IMR-90 (cell line): ENCODE results near the gene NCKAP5L. TPM values are rescaled to one million over a fixed set of nuclear protein-coding genes. Genes with fewer than 3 reads are reported as not detected.

Experiments used
- ATAC-seq: fragments of 200-7000 bp; cut with Tn5 transposase; 2 replicates; pipeline ENCODE4 v1.9.1; 2020; ENCODE audit warnings: low read depth, mild to moderate bottlenecking, moderate library complexity
- BruUV-seq: library from RNA; stranded (reverse); fragments of 400-500 nt; replicated peaks from 2 replicates; lab custom pipeline; 2021; lab: Mats Ljungman, UMichigan
- CTCF ChIA-PET: fragments of 300-600 bp; formaldehyde crosslinking; extraction: SDS; loops from one replicate; lab custom pipeline; 2021; ENCODE audit warnings: antibody characterized with exemption; lab: Yijun Ruan, JAX
- POLR2A ChIA-PET: fragments of 300-600 bp; sonication (Branson Sonifier 250); formaldehyde crosslinking; loops from one replicate; lab custom pipeline; 2022; ENCODE audit warnings: antibody characterized with exemption; ENCODE audit not compliant: unreplicated experiment; lab: Charles Lee
- DNase-seq: peaks from one replicate; pipeline ENCODE4 v3.0.0; 2013
- H2AFZ ChIP-seq: replicated peaks from 2 replicates; pipeline ENCODE3; 2013; ENCODE audit warnings: low read length, mild to moderate bottlenecking; ENCODE audit not compliant: poor library complexity
- H2AK5ac ChIP-seq: 2 replicates; pipeline ENCODE4 v1.6.1; 2013; ENCODE audit warnings: low read depth, low read length, inconsistent platforms
- H2AK9ac ChIP-seq: replicated peaks from 2 replicates; pipeline ENCODE3; 2013; ENCODE audit warnings: mild to moderate bottlenecking, low read depth, low read length, moderate library complexity; ENCODE audit not compliant: poor library complexity
- H2BK120ac ChIP-seq: 2 replicates; pipeline ENCODE4 v1.6.1; 2013; ENCODE audit warnings: low read depth, low read length, inconsistent platforms
- H2BK15ac ChIP-seq: 3 replicates; pipeline ENCODE4 v1.6.1; 2013; ENCODE audit warnings: low read depth, low read length, inconsistent platforms
- H2BK20ac ChIP-seq: 2 replicates; pipeline ENCODE4 v1.6.1; 2013; ENCODE audit warnings: low read depth, mild to moderate bottlenecking, inconsistent platforms, low read length, moderate library complexity
- H2BK5ac ChIP-seq: 2 replicates; pipeline ENCODE4 v1.6.1; 2013; ENCODE audit warnings: mild to moderate bottlenecking, low read depth, low read length, inconsistent platforms; ENCODE audit not compliant: poor library complexity, severe bottlenecking
- H3K14ac ChIP-seq: replicated peaks from 2 replicates; pipeline ENCODE4 v1.6.1; 2013; ENCODE audit warnings: low read depth, low read length, inconsistent platforms
- H3K18ac ChIP-seq: 2 replicates; pipeline ENCODE4 v1.6.1; 2013; ENCODE audit warnings: low read depth, low read length, control low read depth
- H3K23ac ChIP-seq: 2 replicates; pipeline ENCODE4 v1.6.1; 2013; ENCODE audit warnings: low read depth, low read length, inconsistent platforms
- H3K27ac ChIP-seq: 2 replicates; pipeline ENCODE4 v1.5.1; 2013; ENCODE audit warnings: mild to moderate bottlenecking, control low read depth, low read length; ENCODE audit not compliant: insufficient read depth
- H3K27me3 ChIP-seq: 2 replicates; pipeline ENCODE4 v1.6.1; 2013; ENCODE audit warnings: low read length; ENCODE audit not compliant: control insufficient read depth, insufficient read depth
- H3K36me3 ChIP-seq: 2 replicates; pipeline ENCODE4 v1.6.1; 2013; ENCODE audit warnings: low read length, mixed read lengths; ENCODE audit not compliant: control insufficient read depth, insufficient read depth
- H3K4ac ChIP-seq: 2 replicates; pipeline ENCODE4 v1.6.1; 2013; ENCODE audit warnings: low read depth, low read length, inconsistent platforms
- H3K4me1 ChIP-seq: 2 replicates; pipeline ENCODE4 v1.6.1; 2013; ENCODE audit warnings: low read length, mixed read lengths; ENCODE audit not compliant: control insufficient read depth, insufficient read depth
- H3K4me2 ChIP-seq: 2 replicates; pipeline ENCODE4 v1.6.1; 2013; ENCODE audit warnings: low read depth, mild to moderate bottlenecking, control low read depth, low read length, moderate library complexity
- H3K4me3 ChIP-seq: 2 replicates; pipeline ENCODE4 v1.5.1; 2013; ENCODE audit warnings: low read depth, mild to moderate bottlenecking, control low read depth, low read length, moderate library complexity; ENCODE audit not compliant: insufficient read depth
- H3K56ac ChIP-seq: 2 replicates; pipeline ENCODE4 v1.6.1; 2013; ENCODE audit warnings: low read length, inconsistent platforms; ENCODE audit not compliant: insufficient read depth; ENCODE audit errors: extremely low read depth
- H3K79me1 ChIP-seq, 2 experiments: 2 replicates each; pipeline ENCODE4 v1.6.1; 2013; ENCODE audit warnings: low read length in 2 of 2, inconsistent platforms in 1 of 2, low read depth in 1 of 2
- H3K9ac ChIP-seq: 2 replicates; pipeline ENCODE4 v1.6.1; 2013; ENCODE audit warnings: low read depth, low read length, control low read depth
- H3K9me1 ChIP-seq: 2 replicates; pipeline ENCODE4 v1.6.1; 2013; ENCODE audit warnings: low read length, inconsistent platforms; ENCODE audit not compliant: insufficient read depth
- H3K9me3 ChIP-seq: 2 replicates; pipeline ENCODE4 v1.6.1; 2013; ENCODE audit warnings: low read length; ENCODE audit not compliant: control insufficient read depth, insufficient read depth
- H4K20me1 ChIP-seq: 2 replicates; pipeline ENCODE4 v1.6.1; 2013; ENCODE audit warnings: low read length, inconsistent platforms; ENCODE audit not compliant: insufficient read depth
- H4K5ac ChIP-seq: 2 replicates; pipeline ENCODE4 v1.6.1; 2013; ENCODE audit warnings: mild to moderate bottlenecking, low read depth, low read length, control low read depth
- H4K8ac ChIP-seq, 2 experiments: 2 replicates each; pipeline ENCODE4 v1.6.1; 2013; ENCODE audit warnings: low read depth in 2 of 2, low read length in 2 of 2, control low read depth in 1 of 2, inconsistent platforms in 1 of 2
- H4K91ac ChIP-seq: 2 replicates; pipeline ENCODE4 v1.6.1; 2013; ENCODE audit warnings: low read depth, low read length, inconsistent platforms; ENCODE audit not compliant: insufficient read depth
- BHLHE40 ChIP-seq: fragments of 150-350 bp; IDR thresholded peaks from 2 replicates; pipeline ENCODE4 v1.6.1; 2016; ENCODE audit warnings: mild to moderate bottlenecking, low read depth, low read length
- CEBPB ChIP-seq: IDR thresholded peaks from 2 replicates; pipeline ENCODE4 v1.6.1; 2012; ENCODE audit warnings: low read depth, low read length, improper control_type of control experiment
- CHD1 ChIP-seq: IDR thresholded peaks from 2 replicates; pipeline ENCODE4 v1.6.1; 2012; ENCODE audit warnings: low read depth, low read length, improper control_type of control experiment
- FOS ChIP-seq: fragments of 150-350 bp; IDR thresholded peaks from 2 replicates; pipeline ENCODE4 v1.6.1; 2016; ENCODE audit warnings: low read depth, low read length
- MAFK ChIP-seq: IDR thresholded peaks from 2 replicates; pipeline ENCODE4 v1.6.1; 2012; ENCODE audit warnings: low read depth, low read length, improper control_type of control experiment
- MAZ ChIP-seq: IDR thresholded peaks from 2 replicates; pipeline ENCODE4 v1.6.1; 2012; ENCODE audit warnings: low read depth, mild to moderate bottlenecking, low read length, improper control_type of control experiment, moderate library complexity, borderline replicate concordance
- NFE2L2 ChIP-seq: fragments of 150-350 bp; IDR thresholded peaks from 2 replicates; pipeline ENCODE4 v1.6.1; 2016; ENCODE audit warnings: low read depth, mild to moderate bottlenecking, low read length
- POLR2A ChIP-seq: IDR thresholded peaks from 2 replicates; pipeline ENCODE4 v1.6.1; 2012; ENCODE audit warnings: mild to moderate bottlenecking, low read depth, low read length
- RAD21 ChIP-seq: IDR thresholded peaks from 2 replicates; pipeline ENCODE4 v1.6.1; 2012; ENCODE audit warnings: low read length, improper control_type of control experiment
- RFX5 ChIP-seq: IDR thresholded peaks from 2 replicates; pipeline ENCODE4 v1.8.0; 2012; ENCODE audit warnings: low read depth, mild to moderate bottlenecking, low read length, moderate library complexity
- SMC3 ChIP-seq: fragments of 150-350 bp; IDR thresholded peaks from 2 replicates; pipeline ENCODE4 v1.6.1; 2016; ENCODE audit warnings: low read depth, mild to moderate bottlenecking, antibody characterized with exemption, low read length, moderate library complexity
- WGBS, 2 experiments: methylation state at CpG; one replicate each; pipeline versions ENCODE4 v1.1.5 to v1.1.7; 2013; ENCODE audit warnings: missing lambda C conversion rate in 2 of 2; ENCODE audit not compliant: insufficient read length in 1 of 2; ENCODE audit errors: extremely low coverage in 2 of 2; 5-methylcytosine and 5-hydroxymethylcytosine counted together
- dilution Hi-C: fragments of 300-500 bp; cut with HindIII; formaldehyde crosslinking; loops from one replicate; pipeline ENCODE4 v1.14.3; 2018; ENCODE audit warnings: low sequenced_read_pairs; ENCODE audit not compliant: unreplicated experiment
- in situ Hi-C: fragments of 300-500 bp; cut with MboI; formaldehyde crosslinking; loops from 3 replicates; pipeline ENCODE4 v1.14.3; 2019; ENCODE audit warnings: low sequenced_read_pairs, inconsistent platforms, mixed read lengths
- intact Hi-C: fragments of 100-400 bp; cut with micrococcal nuclease; formaldehyde crosslinking; loops from 2 replicates; pipeline ENCODE4 v1.10.0; 2022
- polyA plus RNA-seq, 3 experiments: library from polyadenylated mRNA; depleted of rRNA; stranded (reverse); fragments of >200 nt; gene quantifications; 2 replicates each; pipeline ENCODE4 v1.2.3, GENCODE V29; 2012; ENCODE audit warnings: low replicate concordance in 1 of 3
- total RNA-seq: library from RNA; depleted of rRNA; stranded (reverse); fragments of >200 nt; gene quantifications from 2 replicates; pipeline ENCODE4 v1.2.3, GENCODE V29; 2012
- TF ChIP-seq, protein P1 (sequence below): conservative IDR thresholded peaks from 2 replicates; pipeline ENCODE4 v1.5.1; 2012; ENCODE audit warnings: mild to moderate bottlenecking, low read depth, low read length, improper control_type of control experiment
- TF ChIP-seq, protein P2 (sequence below): fragments of 150-350 bp; IDR thresholded peaks from 2 replicates; pipeline ENCODE4 v1.6.1; 2017; ENCODE audit warnings: mild to moderate bottlenecking, antibody characterized with exemption, low read length, low read depth

NCKAP5L gene
- total and polyA plus RNA-seq, 2 of the 4 experiments (the other 2 are of a cell fraction), result 6.1 to 14.4 TPM

DNA sequence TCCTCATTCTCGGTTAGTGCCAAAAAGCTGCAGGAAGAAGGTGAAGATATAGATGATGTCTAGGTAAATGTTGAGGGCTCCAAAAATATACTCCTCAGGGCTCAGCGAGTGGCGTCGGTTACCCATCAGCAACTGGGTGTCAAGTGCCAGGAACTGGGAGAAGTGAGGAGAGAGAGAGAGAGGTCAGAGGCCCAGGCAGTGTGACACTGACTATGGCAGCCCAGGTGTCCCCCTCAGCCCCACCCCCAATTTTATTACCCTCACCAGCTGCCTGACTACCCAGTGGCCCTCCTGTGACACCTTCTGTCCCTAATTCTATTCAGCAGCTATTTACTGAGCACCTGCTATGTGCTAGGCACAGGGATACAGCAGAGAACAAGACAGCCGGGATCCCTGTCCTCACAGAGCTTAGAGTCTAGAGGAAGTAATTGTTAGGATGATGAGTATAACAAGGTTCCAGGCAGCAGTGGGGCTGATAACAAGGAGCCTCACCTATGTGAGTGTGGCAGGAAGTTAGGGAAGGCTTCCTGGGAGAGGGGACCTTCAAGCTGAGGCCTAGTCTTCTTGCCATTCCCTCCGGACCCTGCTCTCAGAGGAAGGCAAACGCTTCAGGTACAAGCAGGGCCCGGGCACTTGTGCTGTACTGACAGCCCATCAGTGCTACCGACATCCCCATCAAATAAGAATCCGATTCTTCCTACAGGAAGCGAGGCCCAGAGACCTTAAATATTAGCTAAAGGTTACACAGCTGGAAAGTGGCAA lies 42.5 kb upstream of the NCKAP5L start:
- ATAC-seq (no peak), DNase-seq (no peak)
- H3K4ac ChIP-seq, result no peak overlapping the region
- no peaks in the 10 kb centered on the region for H3K36me3 ChIP-seq
- no peak overlapping the region for H2BK15ac ChIP-seq
- H4K91ac ChIP-seq, result no peak overlapping the region
- H3K27me3 ChIP-seq, result peaks cover 13% of the 10 kb centered on the region
- no peak overlapping the region for H3K4me2 ChIP-seq
- intact Hi-C loops, result no loop called here
- BruUV-seq, result no TSS peak
- no peaks in the 10 kb centered on the region; the same call in 1 of the 2 replicates for H3K9me1 ChIP-seq
- no peak overlapping the region for H3K14ac ChIP-seq
- H3K18ac ChIP-seq, result no peak overlapping the region
- no peak overlapping the region for H4K5ac ChIP-seq
- H3K56ac ChIP-seq, result no peak overlapping the region
- in situ Hi-C loops, result no loop called here
- H2AK9ac ChIP-seq, result no peak overlapping the region
- peaks cover 27% of the 10 kb centered on the region for H3K4me1 ChIP-seq
- dilution Hi-C loops, result no loop called here
- no peak overlapping the region for H2AFZ ChIP-seq
- H2BK120ac ChIP-seq, result no peak overlapping the region
- H3K4me3 ChIP-seq, result no peak overlapping the region
- H2BK20ac ChIP-seq, result no peak overlapping the region
- no peaks in the 10 kb centered on the region for H3K79me1 ChIP-seq
- TF ChIP-seq BHLHE40 (no peak), RFX5 (no peak), RAD21 (no peak), POLR2A (no peak), FOS (no peak), CHD1 (no peak), NFE2L2 (no peak), MAFK (no peak), MAZ (no peak), CEBPB (no peak), SMC3 (no peak)
- TF ChIP-seq, protein P1, sequence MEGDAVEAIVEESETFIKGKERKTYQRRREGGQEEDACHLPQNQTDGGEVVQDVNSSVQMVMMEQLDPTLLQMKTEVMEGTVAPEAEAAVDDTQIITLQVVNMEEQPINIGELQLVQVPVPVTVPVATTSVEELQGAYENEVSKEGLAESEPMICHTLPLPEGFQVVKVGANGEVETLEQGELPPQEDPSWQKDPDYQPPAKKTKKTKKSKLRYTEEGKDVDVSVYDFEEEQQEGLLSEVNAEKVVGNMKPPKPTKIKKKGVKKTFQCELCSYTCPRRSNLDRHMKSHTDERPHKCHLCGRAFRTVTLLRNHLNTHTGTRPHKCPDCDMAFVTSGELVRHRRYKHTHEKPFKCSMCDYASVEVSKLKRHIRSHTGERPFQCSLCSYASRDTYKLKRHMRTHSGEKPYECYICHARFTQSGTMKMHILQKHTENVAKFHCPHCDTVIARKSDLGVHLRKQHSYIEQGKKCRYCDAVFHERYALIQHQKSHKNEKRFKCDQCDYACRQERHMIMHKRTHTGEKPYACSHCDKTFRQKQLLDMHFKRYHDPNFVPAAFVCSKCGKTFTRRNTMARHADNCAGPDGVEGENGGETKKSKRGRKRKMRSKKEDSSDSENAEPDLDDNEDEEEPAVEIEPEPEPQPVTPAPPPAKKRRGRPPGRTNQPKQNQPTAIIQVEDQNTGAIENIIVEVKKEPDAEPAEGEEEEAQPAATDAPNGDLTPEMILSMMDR, result no peak
- TF ChIP-seq, protein P2, sequence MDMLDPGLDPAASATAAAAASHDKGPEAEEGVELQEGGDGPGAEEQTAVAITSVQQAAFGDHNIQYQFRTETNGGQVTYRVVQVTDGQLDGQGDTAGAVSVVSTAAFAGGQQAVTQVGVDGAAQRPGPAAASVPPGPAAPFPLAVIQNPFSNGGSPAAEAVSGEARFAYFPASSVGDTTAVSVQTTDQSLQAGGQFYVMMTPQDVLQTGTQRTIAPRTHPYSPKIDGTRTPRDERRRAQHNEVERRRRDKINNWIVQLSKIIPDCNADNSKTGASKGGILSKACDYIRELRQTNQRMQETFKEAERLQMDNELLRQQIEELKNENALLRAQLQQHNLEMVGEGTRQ, result no peak
- WGBS, 2 experiments, result 100% methylated on average over 3 of the region's 11 CpGs; no CpG with 5 or more reads in 1 of the 2 experiments
- H2BK5ac ChIP-seq, result no peak overlapping the region
- ChIA-PET POLR2A (no interaction called here), CTCF (no interaction called here)
- no peaks in the 10 kb centered on the region for H3K9me3 ChIP-seq
- H4K20me1 ChIP-seq, result 0 out of 2 replicates have a peak, but pooled peaks cover 4% of the 10 kb centered on the region
- H2AK5ac ChIP-seq, result no peak overlapping the region
- H4K8ac ChIP-seq, result no peak overlapping the region
- H3K27ac ChIP-seq, result no peak overlapping the region
- no peak overlapping the region for H3K9ac ChIP-seq
- H3K23ac ChIP-seq, result no peak overlapping the region
